ENCODE results near the gene RGS7.
"Not testable (repeated sequence)": the region's sequence is repeated elsewhere in the genome, so short reads cannot be mapped to it uniquely, and the experiment has no call there.

RGS7 gene

DNA sequence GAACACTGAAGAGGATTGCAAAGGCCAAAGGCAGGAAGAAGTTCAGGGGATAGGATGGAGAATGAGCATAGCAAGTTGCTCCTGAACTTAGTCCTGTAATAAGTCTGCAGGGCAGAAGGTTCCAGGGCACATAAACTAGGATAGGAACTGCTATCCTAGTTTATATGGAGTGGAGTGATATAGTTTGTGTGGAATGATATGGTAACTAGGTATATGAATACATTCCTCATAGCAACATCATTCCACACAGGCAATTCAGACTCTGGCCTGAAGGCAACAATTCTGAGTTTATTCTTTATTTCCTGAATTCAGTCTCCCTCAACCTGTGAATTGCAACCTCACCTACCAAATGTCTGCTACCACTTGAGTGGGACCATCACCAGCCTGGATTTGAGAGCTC lies 590.2 kb downstream of the RGS7 start:
- Mint-ChIP-seq H3K36me3 (ENCODE audit: low read depth) (no peaks in the 10 kb centered on the region), H3K9me3 (no peaks in the 10 kb centered on the region), H3K27ac (no peak overlapping the region), H3K4me3 (no peak overlapping the region), H3K4me1 (ENCODE audit: low read depth) (no peaks in the 10 kb centered on the region), H3K27me3 (ENCODE audit: low read depth) (no peaks in the 10 kb centered on the region)

DNA sequence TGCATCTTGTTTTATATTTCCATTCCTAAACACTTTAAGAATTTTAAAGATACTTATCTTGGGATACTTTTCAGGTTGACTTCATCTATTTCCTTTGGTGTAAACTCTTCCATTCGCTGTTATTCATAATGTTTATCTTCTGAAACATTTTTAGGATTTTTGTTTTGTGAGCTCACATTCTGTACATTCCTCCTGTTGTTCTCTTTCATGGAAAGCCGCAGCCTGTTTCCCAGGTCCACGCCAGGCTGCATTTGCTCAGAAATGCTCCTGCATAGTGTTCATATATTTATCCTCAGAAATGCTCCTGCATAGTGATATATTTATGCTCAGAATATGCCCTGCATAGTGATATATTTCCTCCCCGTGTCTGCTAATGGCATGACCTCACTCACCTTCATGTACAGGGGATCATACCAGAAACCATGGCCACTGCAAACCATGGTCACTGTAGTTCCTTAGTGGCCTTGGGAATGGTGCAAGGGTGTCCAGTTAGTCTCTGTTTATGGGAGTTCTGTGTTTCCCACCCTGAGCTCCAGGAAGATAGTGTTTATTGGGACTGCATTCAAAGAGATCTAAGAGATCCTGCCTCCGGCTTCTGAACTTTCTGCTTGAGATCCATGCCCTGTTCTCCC lies 591.2 kb downstream of the RGS7 start:
- Mint-ChIP-seq H3K36me3 (ENCODE audit: low read depth) (no peaks in the 10 kb centered on the region), H3K27ac (no peak overlapping the region), H3K4me3 (no peak overlapping the region), H3K4me1 (ENCODE audit: low read depth) (no peaks in the 10 kb centered on the region), H3K9me3 (no peaks in the 10 kb centered on the region), H3K27me3 (ENCODE audit: low read depth) (no peaks in the 10 kb centered on the region)

DNA sequence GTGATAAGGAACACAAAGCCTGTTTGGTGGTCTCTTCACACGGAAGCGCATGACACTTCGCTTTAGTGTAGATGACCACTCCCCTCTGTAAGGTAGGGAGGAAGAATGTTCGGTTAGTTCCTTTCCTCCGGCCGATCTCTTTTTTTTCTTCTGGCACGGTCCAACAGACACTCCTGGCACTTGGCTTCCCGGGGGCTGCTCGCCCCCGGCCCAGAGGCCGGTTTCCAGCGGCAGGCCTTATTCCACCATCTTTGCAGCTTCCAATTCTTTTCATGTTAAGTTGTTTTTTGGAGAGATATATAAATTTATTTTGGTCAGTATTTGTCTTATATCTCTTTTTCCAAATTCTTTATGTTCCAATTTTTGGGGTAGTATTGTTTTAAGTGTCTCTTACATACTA lies 593.2 kb downstream of the RGS7 start:
- Mint-ChIP-seq H3K36me3 (ENCODE audit: low read depth) (no peaks in the 10 kb centered on the region), H3K27ac (no peak overlapping the region), H3K4me3 (no peak overlapping the region), H3K27me3 (ENCODE audit: low read depth) (no peaks in the 10 kb centered on the region), H3K4me1 (ENCODE audit: low read depth) (no peaks in the 10 kb centered on the region), H3K9me3 (no peaks in the 10 kb centered on the region)

DNA sequence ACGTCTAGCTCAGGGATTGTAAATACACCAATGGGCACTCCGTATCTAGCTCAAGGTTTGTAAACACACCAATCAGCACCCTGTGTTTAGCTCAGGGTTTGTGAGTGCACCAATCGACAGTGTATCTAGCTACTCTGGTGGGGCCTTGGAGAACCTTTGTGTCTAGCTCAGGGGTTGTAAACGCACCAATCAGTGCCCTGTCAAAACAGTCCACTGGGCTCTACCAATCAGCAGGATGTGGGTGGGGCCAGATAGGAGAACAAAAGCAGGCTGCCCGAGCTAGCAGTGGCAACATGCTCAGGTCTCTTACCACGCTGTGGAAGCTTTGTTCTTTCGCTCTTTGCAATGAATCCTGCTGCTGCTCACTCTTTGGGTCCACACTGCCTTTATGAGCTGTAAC lies 593.9 kb downstream of the RGS7 start:
- not testable (repeated sequence) for H3K27ac Mint-ChIP-seq; H3K4me1 Mint-ChIP-seq (ENCODE audit: low read depth); H3K4me3 Mint-ChIP-seq; H3K9me3 Mint-ChIP-seq; H3K36me3 Mint-ChIP-seq (ENCODE audit: low read depth); H3K27me3 Mint-ChIP-seq (ENCODE audit: low read depth)

DNA sequence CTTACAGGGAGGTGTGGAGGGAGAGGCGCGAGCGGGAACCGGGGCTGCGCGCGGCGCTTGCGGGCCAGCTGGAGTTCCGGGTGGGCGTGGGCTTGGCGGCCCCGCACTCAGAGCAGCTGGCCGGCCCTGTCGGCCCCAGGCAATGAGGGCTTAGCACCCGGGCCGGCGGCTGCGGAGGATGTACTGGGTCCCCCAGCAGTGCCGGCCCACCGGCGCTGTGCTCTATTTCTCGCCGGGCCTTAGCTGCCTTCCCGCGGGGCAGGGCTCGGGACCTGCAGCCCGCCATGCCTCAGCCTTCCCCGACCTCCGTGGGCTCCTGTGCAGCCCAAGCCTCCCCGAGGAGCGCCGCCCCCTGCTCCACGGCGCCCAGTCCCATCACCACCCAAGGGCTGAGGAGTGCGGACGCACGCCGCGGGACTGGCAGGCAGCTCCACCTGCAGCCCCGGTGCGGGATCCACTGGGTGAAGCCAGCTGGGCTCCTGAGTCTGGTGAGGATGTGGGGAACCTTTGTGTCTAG lies 594.5 kb downstream of the RGS7 start:
- H3K27ac Mint-ChIP-seq; H3K9me3 Mint-ChIP-seq; H3K36me3 Mint-ChIP-seq (ENCODE audit: low read depth): not testable (repeated sequence)

DNA sequence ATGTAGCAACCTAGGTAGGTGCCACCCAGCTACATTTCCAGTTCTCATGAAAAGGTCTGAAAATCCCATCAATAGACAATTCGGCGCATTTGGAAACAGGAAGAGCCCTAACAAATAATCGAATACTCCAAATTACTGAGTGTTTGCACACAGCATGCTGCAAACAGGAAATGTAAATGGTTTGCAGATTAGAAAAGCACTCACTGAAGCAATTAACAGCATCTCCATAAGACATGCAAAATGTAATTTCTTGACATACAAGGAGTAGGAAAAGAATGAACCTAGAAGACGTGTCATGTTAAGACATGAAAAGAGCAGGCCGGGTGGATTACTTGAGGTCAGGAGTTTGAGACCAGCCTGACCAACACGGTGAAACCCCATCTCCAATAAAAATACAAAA lies 598.2 kb downstream of the RGS7 start:
- H3K36me3 Mint-ChIP-seq (ENCODE audit: low read depth); H3K4me1 Mint-ChIP-seq (ENCODE audit: low read depth); H3K27ac Mint-ChIP-seq; H3K27me3 Mint-ChIP-seq (ENCODE audit: low read depth); H3K4me3 Mint-ChIP-seq; H3K9me3 Mint-ChIP-seq: not testable (repeated sequence)

More for the DNA sequence above, 594.5 kb downstream of the RGS7 start:
- H3K4me1 Mint-ChIP-seq (ENCODE audit: low read depth); H3K27me3 Mint-ChIP-seq (ENCODE audit: low read depth); H3K4me3 Mint-ChIP-seq: not testable (repeated sequence)

DNA sequence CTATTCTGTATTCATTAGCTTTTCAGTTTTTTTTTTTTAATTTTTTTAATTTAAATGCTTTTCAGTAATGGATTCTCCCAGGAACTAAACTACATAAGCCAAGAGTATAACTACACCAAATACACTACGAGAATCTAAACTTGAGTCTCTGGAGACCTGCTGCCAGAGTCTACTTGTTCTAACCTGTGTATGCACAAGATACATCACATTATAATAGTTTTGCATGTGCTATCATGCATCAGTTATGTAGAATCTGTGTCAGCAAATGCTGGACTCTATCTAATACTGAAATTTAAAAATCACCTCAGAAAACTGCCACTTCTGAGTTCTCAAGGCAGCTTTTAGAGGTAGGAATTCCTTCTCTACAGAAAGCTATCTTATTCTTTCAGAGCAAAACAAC lies 598.7 kb downstream of the RGS7 start:
- H3K36me3 Mint-ChIP-seq (ENCODE audit: low read depth), result no peaks in the 10 kb centered on the region
- no peaks in the 10 kb centered on the region for H3K27me3 Mint-ChIP-seq (ENCODE audit: low read depth)
- H3K4me3 Mint-ChIP-seq, result no peak overlapping the region
- H3K9me3 Mint-ChIP-seq, result no peaks in the 10 kb centered on the region
- no peak overlapping the region for H3K27ac Mint-ChIP-seq
- H3K4me1 Mint-ChIP-seq (ENCODE audit: low read depth), result no peaks in the 10 kb centered on the region

DNA sequence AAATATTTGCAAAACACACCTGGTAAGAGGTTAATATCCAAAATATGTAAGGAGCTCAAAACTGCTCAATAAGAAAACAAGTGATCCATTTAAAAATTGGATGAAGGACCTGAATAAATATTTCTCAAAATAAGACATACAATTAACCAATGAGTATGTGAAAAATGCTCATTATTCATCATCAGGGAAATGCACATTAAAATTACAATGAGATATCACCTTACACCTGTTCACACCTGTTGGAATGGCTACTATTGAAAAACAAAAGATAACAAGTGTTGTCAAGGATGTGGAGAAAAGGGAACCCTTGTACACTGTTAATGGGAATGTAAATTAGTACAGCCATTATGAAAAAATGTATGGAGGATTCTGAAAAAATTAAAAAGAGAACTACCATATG lies 609.1 kb downstream of the RGS7 start:
- no peaks in the 10 kb centered on the region for H3K27me3 Mint-ChIP-seq (ENCODE audit: low read depth)
- H3K4me3 Mint-ChIP-seq, result no peak overlapping the region
- no peaks in the 10 kb centered on the region for H3K36me3 Mint-ChIP-seq (ENCODE audit: low read depth)
- no peaks in the 10 kb centered on the region for H3K4me1 Mint-ChIP-seq (ENCODE audit: low read depth)
- no peaks in the 10 kb centered on the region for H3K9me3 Mint-ChIP-seq
- no peak overlapping the region for H3K27ac Mint-ChIP-seq

DNA sequence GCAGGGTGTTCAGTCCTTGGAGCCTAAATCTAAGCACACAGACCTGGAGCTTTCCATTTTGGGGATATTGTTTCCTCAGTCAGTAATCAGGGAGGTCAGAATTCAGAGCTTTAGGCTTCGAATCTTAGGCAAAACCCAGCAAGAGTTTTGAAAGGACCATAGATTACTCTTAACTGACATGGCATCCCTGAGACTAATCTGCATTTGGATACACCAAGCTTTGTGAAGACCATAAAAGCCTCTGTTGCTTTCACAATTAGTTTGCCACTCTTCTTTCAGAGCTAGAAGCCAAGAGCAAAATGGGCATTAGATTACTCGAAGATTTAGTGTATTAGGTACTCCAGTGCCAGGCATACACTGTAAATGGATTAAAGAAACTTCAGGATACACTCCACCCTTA lies 613.3 kb downstream of the RGS7 start:
- Mint-ChIP-seq H3K27ac (no peak overlapping the region), H3K9me3 (no peaks in the 10 kb centered on the region), H3K4me1 (ENCODE audit: low read depth) (no peaks in the 10 kb centered on the region), H3K27me3 (ENCODE audit: low read depth) (no peaks in the 10 kb centered on the region), H3K36me3 (ENCODE audit: low read depth) (no peaks in the 10 kb centered on the region), H3K4me3 (no peak overlapping the region)

DNA sequence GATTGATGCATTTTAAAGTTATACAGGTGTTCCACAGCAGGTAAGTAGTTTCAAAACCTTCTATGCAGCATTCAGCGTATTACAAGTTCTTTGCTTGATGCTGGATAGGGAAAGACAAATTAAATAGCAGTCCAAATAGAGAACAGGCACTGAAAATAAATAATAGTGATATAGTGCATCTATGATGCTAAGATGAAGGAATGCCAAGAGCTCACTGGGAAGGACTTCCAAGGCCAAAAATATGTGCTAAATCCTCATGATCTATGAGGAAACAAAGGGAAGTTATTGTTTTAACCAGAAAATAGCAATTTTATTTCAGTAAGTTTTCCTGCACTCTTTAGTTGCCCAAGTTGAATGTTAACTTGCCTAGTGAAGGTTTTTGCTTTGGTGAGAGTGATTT lies 617.3 kb downstream of the RGS7 start:
- no peaks in the 10 kb centered on the region for H3K27me3 Mint-ChIP-seq (ENCODE audit: low read depth)
- no peaks in the 10 kb centered on the region for H3K4me1 Mint-ChIP-seq (ENCODE audit: low read depth)
- no peaks in the 10 kb centered on the region for H3K36me3 Mint-ChIP-seq (ENCODE audit: low read depth)
- no peaks in the 10 kb centered on the region for H3K9me3 Mint-ChIP-seq
- H3K27ac Mint-ChIP-seq, result no peak overlapping the region
- H3K4me3 Mint-ChIP-seq, result no peak overlapping the region

DNA sequence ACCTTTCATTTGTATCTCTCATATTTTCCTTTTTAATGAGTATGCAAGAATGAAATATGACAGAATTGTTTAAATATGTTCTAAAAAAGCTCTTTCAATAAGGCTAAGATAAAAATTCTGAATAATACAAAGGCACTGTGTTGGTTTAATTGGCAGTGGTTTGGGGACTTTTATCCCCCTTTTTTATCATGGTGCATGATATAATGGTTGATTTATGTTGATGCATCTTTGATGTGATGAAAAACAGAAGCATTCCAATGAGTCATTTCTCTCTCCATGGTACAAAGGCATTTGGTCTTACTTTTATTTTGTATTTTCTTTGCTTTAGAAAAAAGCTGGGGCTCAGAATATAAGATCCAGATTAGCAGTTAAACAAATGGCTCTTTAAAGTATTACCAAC lies 617.9 kb downstream of the RGS7 start:
- H3K4me1 Mint-ChIP-seq (ENCODE audit: low read depth), result no peaks in the 10 kb centered on the region
- H3K27me3 Mint-ChIP-seq (ENCODE audit: low read depth), result no peaks in the 10 kb centered on the region
- no peak overlapping the region for H3K27ac Mint-ChIP-seq
- no peaks in the 10 kb centered on the region for H3K9me3 Mint-ChIP-seq
- H3K36me3 Mint-ChIP-seq (ENCODE audit: low read depth), result no peaks in the 10 kb centered on the region
- H3K4me3 Mint-ChIP-seq, result no peak overlapping the region

DNA sequence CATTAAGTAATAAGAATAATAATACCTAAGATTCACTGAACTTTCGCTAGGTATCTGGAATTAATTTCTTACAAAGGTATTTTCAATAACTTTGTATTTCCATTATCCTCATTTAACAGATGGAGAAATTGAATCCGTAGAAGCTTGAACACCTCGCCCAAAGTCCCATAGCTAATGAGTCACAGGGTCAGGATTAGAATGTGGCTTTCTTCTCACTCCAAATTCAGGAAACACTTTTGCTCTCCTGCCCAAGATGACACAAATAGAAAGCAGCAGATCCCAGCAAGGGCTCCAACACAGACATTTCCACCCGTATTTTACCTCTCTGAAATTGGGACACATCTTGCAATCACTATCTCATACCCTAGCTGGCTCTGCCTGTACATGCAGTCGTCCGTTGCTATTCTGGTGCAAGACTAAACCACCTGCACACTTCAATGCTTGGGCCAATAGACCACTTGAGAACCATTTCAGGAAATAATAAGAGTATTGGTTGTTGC lies 619.2 kb downstream of the RGS7 start:
- no peaks in the 10 kb centered on the region for H3K27me3 Mint-ChIP-seq (ENCODE audit: low read depth)
- H3K27ac Mint-ChIP-seq, result no peak overlapping the region
- H3K9me3 Mint-ChIP-seq, result no peaks in the 10 kb centered on the region

DNA sequence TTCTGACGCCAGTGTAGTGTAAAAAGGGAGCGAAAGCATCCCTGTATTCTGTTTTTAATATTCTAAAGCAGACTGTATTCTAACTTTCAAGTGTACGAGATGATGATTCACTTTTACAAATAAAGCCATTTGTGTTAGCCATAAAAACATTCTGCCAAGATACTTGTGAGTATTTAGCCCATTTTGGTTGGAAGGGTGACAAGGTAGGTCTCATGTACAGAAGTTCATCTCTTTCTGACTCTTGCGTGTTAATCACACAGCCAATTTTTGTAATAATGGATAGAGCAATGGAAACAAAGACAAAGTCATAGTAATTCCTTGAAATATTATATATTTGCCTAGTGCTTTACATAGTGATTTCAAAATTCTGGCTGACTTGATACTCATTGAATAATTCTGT lies 619.7 kb downstream of the RGS7 start:
- H3K4me1 Mint-ChIP-seq (ENCODE audit: low read depth), result no peaks in the 10 kb centered on the region
- H3K4me3 Mint-ChIP-seq, result no peak overlapping the region
- no peak overlapping the region for H3K27ac Mint-ChIP-seq
- H3K9me3 Mint-ChIP-seq, result no peaks in the 10 kb centered on the region
- H3K27me3 Mint-ChIP-seq (ENCODE audit: low read depth), result no peaks in the 10 kb centered on the region
- H3K36me3 Mint-ChIP-seq (ENCODE audit: low read depth), result no peaks in the 10 kb centered on the region

More for the DNA sequence above, 619.2 kb downstream of the RGS7 start:
- H3K4me1 Mint-ChIP-seq (ENCODE audit: low read depth), result no peaks in the 10 kb centered on the region
- H3K4me3 Mint-ChIP-seq, result no peak overlapping the region
- no peaks in the 10 kb centered on the region for H3K36me3 Mint-ChIP-seq (ENCODE audit: low read depth)

DNA sequence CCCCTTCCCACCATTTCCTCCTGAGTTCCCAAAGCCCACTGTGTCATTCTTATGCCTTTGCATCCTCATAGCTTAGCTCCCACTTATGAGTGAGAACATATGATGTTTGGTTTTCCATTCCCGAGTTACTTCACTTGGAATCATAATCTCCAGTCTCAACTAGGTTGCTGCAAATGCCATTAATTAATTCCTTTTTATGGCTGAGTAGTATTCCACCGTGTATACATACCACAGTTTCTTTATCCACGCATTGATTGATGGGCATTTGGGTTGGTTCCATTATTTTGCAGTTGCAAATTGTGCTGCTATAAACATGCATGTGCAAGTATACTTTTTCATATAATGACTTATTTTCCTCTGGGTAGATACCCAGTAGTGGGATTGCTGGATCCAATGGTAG lies 622.3 kb downstream of the RGS7 start:
- not testable (repeated sequence) for H3K4me3 Mint-ChIP-seq; H3K36me3 Mint-ChIP-seq (ENCODE audit: low read depth); H3K27me3 Mint-ChIP-seq (ENCODE audit: low read depth); H3K27ac Mint-ChIP-seq; H3K4me1 Mint-ChIP-seq (ENCODE audit: low read depth); H3K9me3 Mint-ChIP-seq

DNA sequence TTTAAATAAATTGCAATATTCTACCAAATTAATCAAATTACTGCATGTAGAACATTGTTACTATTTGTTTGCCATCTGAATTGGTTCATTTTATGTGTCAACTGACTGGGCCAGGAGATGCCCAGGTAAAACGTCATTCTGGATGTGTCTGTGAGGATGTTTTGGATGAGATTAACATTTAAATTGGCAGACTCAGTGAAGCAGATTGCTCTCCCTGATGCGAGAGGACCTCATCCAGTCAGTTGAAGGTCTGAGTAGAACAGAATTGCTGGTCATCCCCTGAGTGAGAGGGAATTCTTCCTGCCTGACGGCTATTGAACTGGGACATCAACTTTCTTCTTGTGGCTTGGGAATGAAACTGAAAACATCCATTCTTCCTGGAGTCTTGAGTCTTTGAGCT lies 623.0 kb downstream of the RGS7 start:
- no peaks in the 10 kb centered on the region for H3K27me3 Mint-ChIP-seq (ENCODE audit: low read depth)
- no peaks in the 10 kb centered on the region for H3K36me3 Mint-ChIP-seq (ENCODE audit: low read depth)

DNA sequence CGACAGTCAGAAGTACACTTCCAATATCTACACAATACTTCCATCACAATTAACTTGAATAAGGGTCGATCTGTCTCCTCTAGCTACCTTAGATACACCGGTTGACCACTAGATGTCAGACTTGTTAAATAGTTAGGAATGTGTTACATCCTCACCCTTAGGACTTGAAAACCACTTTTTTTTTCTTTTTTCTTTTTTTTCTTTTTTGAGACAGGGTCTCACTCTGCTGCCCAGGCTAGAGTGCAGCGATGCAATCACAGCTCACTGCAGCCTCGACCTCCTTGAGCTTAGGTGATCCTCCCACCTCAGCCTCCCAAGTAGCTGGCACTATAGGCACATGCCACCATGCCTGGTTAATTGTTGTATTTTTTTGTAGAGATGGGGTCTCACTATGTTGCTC lies 624.6 kb downstream of the RGS7 start:
- H3K4me1 Mint-ChIP-seq (ENCODE audit: low read depth), result no peaks in the 10 kb centered on the region
- H3K27me3 Mint-ChIP-seq (ENCODE audit: low read depth), result no peaks in the 10 kb centered on the region
- no peaks in the 10 kb centered on the region for H3K9me3 Mint-ChIP-seq
- no peak overlapping the region for H3K4me3 Mint-ChIP-seq
- no peaks in the 10 kb centered on the region for H3K36me3 Mint-ChIP-seq (ENCODE audit: low read depth)
- H3K27ac Mint-ChIP-seq, result no peak overlapping the region

More for the DNA sequence above, 623.0 kb downstream of the RGS7 start:
- no peak overlapping the region for H3K4me3 Mint-ChIP-seq
- H3K27ac Mint-ChIP-seq, result no peak overlapping the region
- no peaks in the 10 kb centered on the region for H3K9me3 Mint-ChIP-seq
- no peaks in the 10 kb centered on the region for H3K4me1 Mint-ChIP-seq (ENCODE audit: low read depth)
